Upper lobe of right lung (tissue), 1 donor: Measurements from ENCODE around the gene C1orf116. TPM values are rescaled to one million over a fixed set of nuclear protein-coding genes. Genes with fewer than 3 reads are reported as not detected.

Source experiments
- ATAC-seq: fragments of 200-7000 bp; cut with Tn5 transposase; one replicate; pipeline ENCODE4 v1.9.1; 2020; ENCODE audit warnings: mild to moderate bottlenecking, moderate library complexity
- DNase-seq: peaks from one replicate; pipeline ENCODE4 v3.0.0-alpha.2; 2020
- H3K27ac ChIP-seq: fragments of 200-600 bp; one replicate; pipeline ENCODE4 v1.8.0; 2022
- H3K27me3 ChIP-seq: fragments of 200-600 bp; one replicate; pipeline ENCODE4 v1.8.0; 2022; ENCODE audit warnings: mild to moderate bottlenecking
- H3K36me3 ChIP-seq: fragments of 200-600 bp; one replicate; pipeline ENCODE4 v1.8.0; 2022
- H3K4me1 ChIP-seq: fragments of 200-600 bp; one replicate; pipeline ENCODE4 v1.8.0; 2022
- H3K4me3 ChIP-seq: fragments of 200-600 bp; one replicate; pipeline ENCODE4 v1.8.0; 2022; ENCODE audit warnings: mild to moderate bottlenecking
- H3K9me3 ChIP-seq: fragments of 200-600 bp; one replicate; pipeline ENCODE4 v1.8.0; 2022
- intact Hi-C: fragments of 100-400 bp; cut with DNase I; formaldehyde crosslinking; loops from one replicate; pipeline ENCODE4 v1.11.0; 2022
- total RNA-seq: library from RNA; stranded (reverse); fragmentation: NEBNext Ultra II Directional; extraction: Animal tissue kit (Norgen Biotek cat#: 25700); gene quantifications from one replicate; pipeline ENCODE4 v1.2.1, GENCODE V29; 2021
- TF ChIP-seq, protein P1 (sequence below): fragments of 200-600 bp; IDR thresholded peaks from one replicate; pipeline ENCODE4 v1.8.0; 2022; ENCODE audit warnings: antibody characterized with exemption
- donor health status: DM: no; HTN: yes; CAD: no; lungs with severe emphysema.

The C1orf116 gene
- total RNA-seq, 1 donor from 2014 or later, result 128 TPM

- Histone ChIP-seq H3K36me3 (peaks cover 14% of the 10 kb centered on the region), H3K4me1 (peaks cover 17% of the 10 kb centered on the region), H3K27me3 (no peaks in the 10 kb centered on the region), H3K9me3 (no peaks in the 10 kb centered on the region), H3K4me3 (peak within 1 kb of the TSS; percentile 71), H3K27ac (peak within 1 kb of the TSS; percentile 90)
- TF ChIP-seq, protein P1, sequence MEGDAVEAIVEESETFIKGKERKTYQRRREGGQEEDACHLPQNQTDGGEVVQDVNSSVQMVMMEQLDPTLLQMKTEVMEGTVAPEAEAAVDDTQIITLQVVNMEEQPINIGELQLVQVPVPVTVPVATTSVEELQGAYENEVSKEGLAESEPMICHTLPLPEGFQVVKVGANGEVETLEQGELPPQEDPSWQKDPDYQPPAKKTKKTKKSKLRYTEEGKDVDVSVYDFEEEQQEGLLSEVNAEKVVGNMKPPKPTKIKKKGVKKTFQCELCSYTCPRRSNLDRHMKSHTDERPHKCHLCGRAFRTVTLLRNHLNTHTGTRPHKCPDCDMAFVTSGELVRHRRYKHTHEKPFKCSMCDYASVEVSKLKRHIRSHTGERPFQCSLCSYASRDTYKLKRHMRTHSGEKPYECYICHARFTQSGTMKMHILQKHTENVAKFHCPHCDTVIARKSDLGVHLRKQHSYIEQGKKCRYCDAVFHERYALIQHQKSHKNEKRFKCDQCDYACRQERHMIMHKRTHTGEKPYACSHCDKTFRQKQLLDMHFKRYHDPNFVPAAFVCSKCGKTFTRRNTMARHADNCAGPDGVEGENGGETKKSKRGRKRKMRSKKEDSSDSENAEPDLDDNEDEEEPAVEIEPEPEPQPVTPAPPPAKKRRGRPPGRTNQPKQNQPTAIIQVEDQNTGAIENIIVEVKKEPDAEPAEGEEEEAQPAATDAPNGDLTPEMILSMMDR, result peak; percentile 20
- ATAC-seq, result peak; percentile 94
- peak; percentile 100 for DNase-seq
- intact Hi-C loops, result no loop called here
Observed at GRCh38 chr1:207052911-207053769, 20.6 kb upstream of the C1orf116 start, which contains the start of gene PFKFB2. Gene PFKFB2, plus strand, starts transcription at chr1:207053275. Its CDS starts 1,443 bp downstream, at chr1:207054718.

- peak within 1 kb of the TSS; percentile 86 for H3K27ac ChIP-seq
- TF ChIP-seq, protein P1, result no peak
- H3K9me3 ChIP-seq, result no peaks in the 10 kb centered on the region
- no peaks in the 10 kb centered on the region for H3K27me3 ChIP-seq
- H3K4me3 ChIP-seq, result peak within 1 kb of the TSS; percentile 86
- H3K4me1 ChIP-seq, result peaks cover 33% of the 10 kb centered on the region
- ATAC-seq (peak; percentile 19), DNase-seq (no peak)
- peaks cover 27% of the 10 kb centered on the region for H3K36me3 ChIP-seq
- intact Hi-C loops, result no loop called here
Observed at GRCh38 chr1:207051191-207051943, 18.8 kb upstream of the C1orf116 start, which contains the start of gene YOD1. Gene YOD1, minus strand, starts transcription at chr1:207051208. Its CDS starts 178 bp downstream, at chr1:207051030.

- intact Hi-C loops, result no loop called here
- Histone ChIP-seq H3K27me3 (no peaks in the 10 kb centered on the region), H3K4me1 (peaks cover 40% of the 10 kb centered on the region), H3K9me3 (no peaks in the 10 kb centered on the region), H3K36me3 (peaks cover 29% of the 10 kb centered on the region), H3K27ac (peak overlapping the region; percentile 86), H3K4me3 (peak overlapping the region; percentile 86)
- ATAC-seq (peak; percentile 67), DNase-seq (peak; percentile 95)
- TF ChIP-seq, protein P1, result no peak
Observed at GRCh38 chr1:207050480-207051190, 18.1 kb upstream of the C1orf116 start.

DNA sequence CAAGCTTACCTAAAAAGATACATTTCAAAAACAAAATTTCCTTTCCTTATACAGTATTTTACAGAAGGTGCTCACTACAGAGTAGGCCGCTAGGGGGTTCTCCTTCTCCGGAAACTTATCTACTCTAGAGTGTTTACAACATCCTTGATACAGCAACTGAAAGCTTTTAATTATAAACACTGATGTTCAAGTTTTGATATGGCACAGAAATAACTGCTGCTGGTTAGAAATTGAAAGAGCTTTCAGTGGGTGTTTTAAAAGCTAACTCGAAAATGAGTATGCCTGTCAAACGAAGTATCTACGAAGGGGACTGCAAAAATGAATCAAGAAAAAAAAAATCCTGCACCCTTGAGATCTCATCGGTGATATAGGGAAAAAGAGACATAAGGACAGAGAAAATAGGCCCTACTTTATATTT is 17.4 kb upstream of the C1orf116 start:
- DNase-seq (no peak), ATAC-seq (peak; percentile 40)
- Histone ChIP-seq H3K4me1 (peaks cover 47% of the 10 kb centered on the region), H3K36me3 (peaks cover 29% of the 10 kb centered on the region), H3K4me3 (peak overlapping the region; percentile 86), H3K27ac (peak overlapping the region; percentile 86), H3K9me3 (no peaks in the 10 kb centered on the region), H3K27me3 (no peaks in the 10 kb centered on the region)
- TF ChIP-seq, protein P1, result peak; percentile 79
- intact Hi-C loops, result no loop called here

- peaks cover 48% of the 10 kb centered on the region for H3K4me1 ChIP-seq
Observed at GRCh38 chr1:207049514-207049913, 17.0 kb upstream of the C1orf116 start.

More at GRCh38 chr1:207049514-207049913, 17.0 kb upstream of the C1orf116 start:
- ATAC-seq, result no peak
- DNase-seq, result no peak
- Histone ChIP-seq H3K36me3 (peaks cover 29% of the 10 kb centered on the region), H3K27me3 (no peaks in the 10 kb centered on the region), H3K4me3 (peak overlapping the region; percentile 86), H3K9me3 (no peaks in the 10 kb centered on the region), H3K27ac (no peak overlapping the region)
- TF ChIP-seq, protein P1, result no peak
- intact Hi-C loops, result no loop called here
